Adrenal gland (tissue), 5 donors: Measurements from ENCODE around the gene KLK14.

ENCODE experiments used
- CTCF ChIP-seq, 6 experiments: fragments of 450-650 bp in 4 of 6; fragments of 200-600 bp in 2 of 6; sonication (generic) in 1 of 6; IDR thresholded peaks; 1 replicate in 5 of 6; 2 replicates in 1 of 6; pipeline versions ENCODE4 v1.5.1 to v1.8.0; 2016 to 2021; ENCODE audit warnings: antibody characterized with exemption in 6 of 6, mild to moderate bottlenecking in 2 of 6, moderate library complexity in 1 of 6
- POLR2A ChIP-seq, 2 donors: fragments of 450-650 bp; IDR thresholded peaks; one replicate each; pipeline ENCODE4 v1.6.1; 2017; ENCODE audit warnings: antibody characterized with exemption in 2 of 2, mild to moderate bottlenecking in 2 of 2, moderate library complexity in 1 of 2
- donor health status: DM: no; HTN: no; CAD: no.

DNA sequence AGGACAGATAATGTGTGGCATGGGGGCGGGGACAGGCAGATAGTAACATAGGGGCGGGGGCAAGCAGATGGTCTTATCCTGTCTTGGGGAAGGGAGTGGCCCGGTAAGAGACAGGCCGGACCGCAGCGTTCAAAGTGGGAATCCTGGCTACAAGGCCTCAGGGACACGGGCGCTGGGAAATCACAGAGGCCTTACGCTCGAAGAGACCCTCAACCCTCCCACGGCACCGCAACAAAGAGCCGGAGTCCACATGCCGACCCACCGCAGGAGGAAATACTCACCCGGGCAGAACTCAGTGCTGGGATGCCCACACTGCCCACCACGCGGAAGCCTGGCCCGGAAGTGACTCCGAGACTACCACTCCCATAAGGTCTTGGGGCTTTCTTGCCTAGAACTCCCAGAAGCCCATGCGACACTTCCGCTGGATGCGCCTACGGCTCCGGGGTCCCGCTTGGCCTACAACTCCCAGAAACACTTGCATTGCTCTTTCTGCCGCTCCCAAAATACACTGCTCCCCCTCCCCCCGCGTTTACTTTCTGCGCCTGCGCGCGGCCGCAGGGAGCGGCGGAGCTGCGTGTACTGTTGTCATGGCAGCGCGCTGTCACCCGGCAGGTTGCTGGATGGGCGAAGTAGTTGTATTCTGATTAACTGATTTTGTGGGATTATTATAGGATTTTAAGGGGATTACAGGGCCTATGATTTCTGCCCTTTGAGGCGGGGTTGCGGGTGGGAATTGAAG is 25.5 kb upstream of the KLK14 start, which contains the start of gene CTU1:
- TF ChIP-seq CTCF (IDR thresholded peaks at IDR 0.05) (peak in 5 of 6 experiments; percentile 11 to 63 (median 38)), POLR2A (IDR thresholded peaks at IDR 0.05) (peak in 1 of 2 donors; percentile 59)
